Ramos (cell line): Measurements from ENCODE around the gene COQ2.

Source experiments
- in situ Hi-C: fragments of 300-500 bp; cut with MboI; formaldehyde crosslinking; loops from one replicate; pipeline ENCODE4 v1.14.3; 2022; ENCODE audit warnings: low sequenced_read_pairs; ENCODE audit not compliant: unreplicated experiment

COQ2 gene

GRCh38 chr4:83224502-83225197, 59.9 kb downstream of the COQ2 start:
- in situ Hi-C loops, result no loop called here

GRCh38 chr4:83223781-83224180, 60.8 kb downstream of the COQ2 start:
- in situ Hi-C loops, result no loop called here

- in situ Hi-C loops, result no loop called here
Observed at GRCh38 chr4:83221897-83222441, 62.6 kb downstream of the COQ2 start.

- in situ Hi-C loops, result no loop called here
Observed at GRCh38 chr4:83219344-83220331, 65.0 kb downstream of the COQ2 start.

- in situ Hi-C loops, result no loop called here
Observed at GRCh38 chr4:83217721-83218522, 66.7 kb downstream of the COQ2 start.

GRCh38 chr4:83216959-83217683, 67.5 kb downstream of the COQ2 start:
- in situ Hi-C loops, result no loop called here

GRCh38 chr4:83214079-83214478, 70.5 kb downstream of the COQ2 start:
- in situ Hi-C loops, result no loop called here
